ENCODE results near the gene FIP1L1.

- no peak for TF ChIP-seq ATF1 (CRISPR knock-in tag; IDR thresholded peaks at IDR 0.05)
- no peak for TF ChIP-seq CTCF (IDR thresholded peaks at IDR 0.05)
- TF ChIP-seq TEAD4 (CRISPR knock-in tag; IDR thresholded peaks at IDR 0.05) = no peak
- no peak for TF ChIP-seq HMGXB4 (CRISPR knock-in tag; IDR thresholded peaks at IDR 0.05)
- TF ChIP-seq ELF4 (CRISPR knock-in tag; IDR thresholded peaks at IDR 0.05; ENCODE audit: low read depth) = no peak
- TF ChIP-seq CREM (CRISPR knock-in tag; IDR thresholded peaks at IDR 0.05) = no peak
- TF ChIP-seq IRF1 (CRISPR knock-in tag; IDR thresholded peaks at IDR 0.05) = no peak
- TF ChIP-seq E2F5 (CRISPR knock-in tag; IDR thresholded peaks at IDR 0.05) = no peak
Observed at GRCh38 chr4:53450773-53451172, 73.3 kb downstream of the FIP1L1 start.

All from WTC11 (cell line).